GM23338 (cell line): ENCODE data around the gene ATP7A. TPM values are rescaled to one million over a fixed set of nuclear protein-coding genes. Genes with fewer than 3 reads are reported as not detected.

Source experiments
- ATAC-seq: fragments of 200-7000 bp; cut with Tn5 transposase; 3 replicates; pipeline ENCODE4 v1.9.1; 2020
- DNase-seq: peaks from one replicate; pipeline ENCODE4 v3.0.0-alpha.2; 2015; ENCODE audit warnings: low spot score
- H2AFZ ChIP-seq: fragments of 200-600 bp; sonication (generic); 2 replicates; pipeline ENCODE4 v1.8.0; 2016; ENCODE audit warnings: antibody characterized with exemption, mild to moderate bottlenecking, moderate library complexity
- H3F3A ChIP-seq: fragments of 200-600 bp; sonication (generic); replicated peaks from 2 replicates; pipeline ENCODE4 v1.8.0; 2017; ENCODE audit warnings: antibody characterized with exemption, mixed run types, low read depth
- H3K27ac ChIP-seq: fragments of 200-600 bp; sonication (generic); 2 replicates; pipeline ENCODE4 v1.6.1; 2016; ENCODE audit warnings: low read depth
- H3K27me3 ChIP-seq: fragments of 200-600 bp; sonication (generic); 2 replicates; pipeline ENCODE4 v1.8.0; 2016; ENCODE audit warnings: mild to moderate bottlenecking, mixed run types, moderate library complexity; ENCODE audit not compliant: insufficient read depth
- H3K36me3 ChIP-seq: fragments of 200-600 bp; sonication (generic); 2 replicates; pipeline ENCODE4 v1.8.0; 2016; ENCODE audit warnings: mild to moderate bottlenecking; ENCODE audit not compliant: insufficient read depth
- H3K4me1 ChIP-seq: fragments of 200-600 bp; sonication (generic); 2 replicates; pipeline ENCODE4 v1.8.0; 2016; ENCODE audit warnings: mild to moderate bottlenecking, moderate library complexity; ENCODE audit not compliant: insufficient read depth
- H3K4me2 ChIP-seq: fragments of 200-600 bp; sonication (generic); 2 replicates; pipeline ENCODE4 v1.7.1; 2017; ENCODE audit warnings: mixed run types
- H3K4me3 ChIP-seq: fragments of 200-600 bp; sonication (generic); 2 replicates; pipeline ENCODE4 v1.6.1; 2016; ENCODE audit warnings: mixed run types
- H3K79me2 ChIP-seq: fragments of 200-600 bp; sonication (generic); replicated peaks from 2 replicates; pipeline ENCODE4 v1.8.0; 2017; ENCODE audit warnings: mild to moderate bottlenecking; ENCODE audit not compliant: insufficient read depth
- H3K9me2 ChIP-seq: fragments of 200-600 bp; sonication (generic); 2 replicates; pipeline ENCODE4 v1.8.0; 2017; ENCODE audit not compliant: insufficient read depth
- H4K20me1 ChIP-seq: fragments of 200-600 bp; sonication (generic); replicated peaks from 2 replicates; pipeline ENCODE4 v1.8.0; 2017; ENCODE audit warnings: mild to moderate bottlenecking; ENCODE audit not compliant: insufficient read depth
- H3K27ac Mint-ChIP-seq: 2 replicates; pipeline ENCODE4 v1.8.0; 2020; ENCODE audit warnings: inconsistent platforms, mild to moderate bottlenecking, moderate library complexity, mixed read lengths
- H3K27me3 Mint-ChIP-seq: 3 replicates; pipeline ENCODE4 v1.8.0; 2022; ENCODE audit warnings: low read depth, mild to moderate bottlenecking, moderate library complexity, mixed read lengths, inconsistent platforms; ENCODE audit not compliant: insufficient read depth, poor library complexity
- H3K36me3 Mint-ChIP-seq: 3 replicates; pipeline ENCODE4 v1.8.0; 2021; ENCODE audit warnings: low read depth, mild to moderate bottlenecking, inconsistent platforms, moderate library complexity, mixed read lengths
- H3K4me1 Mint-ChIP-seq: 3 replicates; pipeline ENCODE4 v1.8.0; 2020; ENCODE audit warnings: mild to moderate bottlenecking, inconsistent platforms, mixed read lengths
- H3K4me3 Mint-ChIP-seq: 3 replicates; pipeline ENCODE4 v1.8.0; 2021; ENCODE audit warnings: moderate library complexity, mild to moderate bottlenecking, inconsistent platforms, mixed read lengths
- H3K9me3 Mint-ChIP-seq: 3 replicates; pipeline ENCODE4 v1.8.0; 2020; ENCODE audit warnings: moderate library complexity, mild to moderate bottlenecking, inconsistent platforms, mixed read lengths
- CREB1 ChIP-seq: fragments of 250-450 bp; sonication (Bioruptor Pico); IDR thresholded peaks from 2 replicates; pipeline ENCODE4 v1.5.0; 2020; ENCODE audit warnings: low read depth, mild to moderate bottlenecking, moderate library complexity
- CTCF ChIP-seq, 2 experiments: fragments of 200-600 bp in 1 of 2; sonication (generic) in 1 of 2; conservative IDR thresholded peaks; 2 replicates each; pipeline versions ENCODE4 v1.5.1 to v1.6.1; 2016 to 2017; ENCODE audit warnings: antibody characterized with exemption in 2 of 2, low read depth in 2 of 2, mild to moderate bottlenecking in 2 of 2, moderate library complexity in 1 of 2
- ETS1 ChIP-seq: IDR thresholded peaks from 2 replicates; pipeline ENCODE4 v1.6.1; 2016; ENCODE audit warnings: antibody characterized with exemption
- EZH2 ChIP-seq: fragments of 200-600 bp; sonication (generic); IDR thresholded peaks from one replicate; pipeline ENCODE4 v1.8.0; 2017; ENCODE audit warnings: antibody characterized with exemption, mild to moderate bottlenecking, low read depth; ENCODE audit not compliant: unreplicated experiment
- EZH2phosphoT487 ChIP-seq: fragments of 200-600 bp; sonication (generic); IDR thresholded peaks from one replicate; pipeline ENCODE4 v1.8.1; 2018; ENCODE audit warnings: antibody characterized with exemption; ENCODE audit not compliant: unreplicated experiment
- JUNB ChIP-seq: IDR thresholded peaks from one replicate; pipeline ENCODE4 v1.6.1; 2016; ENCODE audit warnings: antibody characterized with exemption; ENCODE audit not compliant: unreplicated experiment
- NANOG ChIP-seq: IDR thresholded peaks from 2 replicates; pipeline ENCODE4 v1.6.1; 2016; ENCODE audit warnings: antibody characterized with exemption, borderline replicate concordance
- POLR2AphosphoS5 ChIP-seq: IDR thresholded peaks from 2 replicates; pipeline ENCODE4 v1.6.1; 2016; ENCODE audit warnings: antibody characterized with exemption, low read depth
- REST ChIP-seq: IDR thresholded peaks from one replicate; pipeline ENCODE4 v1.6.1; 2018; ENCODE audit warnings: antibody characterized with exemption; ENCODE audit not compliant: unreplicated experiment
- STAT1 ChIP-seq: IDR thresholded peaks from one replicate; pipeline ENCODE4 v1.6.1; 2016; ENCODE audit warnings: antibody characterized with exemption; ENCODE audit not compliant: unreplicated experiment
- ZNF114 ChIP-seq: fragments of 250-450 bp; sonication (Bioruptor Pico); IDR thresholded peaks from 2 replicates; pipeline ENCODE4 v1.5.0; 2020; ENCODE audit warnings: mild to moderate bottlenecking, moderate library complexity
- ZNF331 ChIP-seq: fragments of 250-450 bp; sonication (Bioruptor Pico); IDR thresholded peaks from 2 replicates; pipeline ENCODE4 v1.5.0; 2020; ENCODE audit warnings: low read depth, mild to moderate bottlenecking, moderate library complexity
- polyA plus RNA-seq: library from polyadenylated mRNA; unstranded; fragments of >200 nt; fragmentation: Nextera tagmentation; extraction: Ambion mirVana; gene quantifications from 2 replicates; pipeline ENCODE4 v1.2.1, GENCODE V29; 2016
- total RNA-seq: library from RNA; depleted of rRNA; stranded (reverse); fragments of >200 nt; shearing (Covaris generic); gene quantifications from 2 replicates; pipeline ENCODE4 v1.2.3, GENCODE V29; 2014

ATP7A gene
- total and polyA plus RNA-seq, 2 experiments from 2014 or later: 2.2 to 3.1 TPM

- TF ChIP-seq ETS1 (no peak), JUNB (no peak), EZH2 (no peak)
These were observed 132.1 kb downstream of the ATP7A start (continued) for GRCh38 chrX:78042601-78043000.

GRCh38 chrX:78046362-78046761, 135.9 kb downstream of the ATP7A start:
- no peak for ATAC-seq
- Histone ChIP-seq H3K4me1 (peaks cover 18% of the 10 kb centered on the region), H4K20me1 (no peaks in the 10 kb centered on the region), H3K27me3 (no peaks in the 10 kb centered on the region), H3F3A (no peaks in the 10 kb centered on the region), H3K9me2 (no peaks in the 10 kb centered on the region), H3K27ac (peak overlapping the region; percentile 78; the same call in 1 of the 2 replicates), H3K4me2 (no peak overlapping the region), H3K4me3 (no peak overlapping the region), H3K36me3 (no peaks in the 10 kb centered on the region), H2AFZ (no peak overlapping the region), H3K79me2 (no peaks in the 10 kb centered on the region)
- H3K36me3 Mint-ChIP-seq: no peaks in the 10 kb centered on the region
- no peaks in the 10 kb centered on the region for H3K9me3 Mint-ChIP-seq
- DNase-seq: no peak
- no peak overlapping the region for H3K4me3 Mint-ChIP-seq
- H3K27ac Mint-ChIP-seq: peak overlapping the region; percentile 84
- peaks cover 20% of the 10 kb centered on the region; the same call in 2 of the 3 replicates for H3K4me1 Mint-ChIP-seq
- no peaks in the 10 kb centered on the region for H3K27me3 Mint-ChIP-seq
- TF ChIP-seq ETS1 (no peak), STAT1 (no peak), CREB1 (no peak), ZNF114 (CRISPR knock-in tag) (no peak), ZNF331 (CRISPR knock-in tag) (no peak), JUNB (no peak), NANOG (no peak), REST (no peak), EZH2phosphoT487 (no peak), CTCF (conservative IDR thresholded peaks at IDR 0.05; ENCODE audit: low read depth in 2 of 2) (no peak), POLR2AphosphoS5 (no peak), EZH2 (no peak)
